HCT116 (cell line): ENCODE data around the gene RFPL4A. TPM values are rescaled to one million over a fixed set of nuclear protein-coding genes. Genes with fewer than 3 reads are reported as not detected.
A peak's percentile ranks its signal among the peaks of the same experiment; 100 is the strongest.
"Not testable (repeated sequence)": the region's sequence is repeated elsewhere in the genome, so short reads cannot be mapped to it uniquely, and the experiment has no call there.

Experiments used
- ATAC-seq: fragments of 200-7000 bp; cut with Tn5 transposase; 2 replicates; pipeline ENCODE4 v1.9.1; 2020; ENCODE audit warnings: mild to moderate bottlenecking, moderate library complexity
- BruUV-seq: library from RNA; stranded (reverse); fragments of 400-500 nt; replicated peaks from 2 replicates; lab custom pipeline; 2021; lab: Mats Ljungman, UMichigan
- CTCF ChIA-PET: fragments of 300-600 bp; sonication (Branson Sonifier 250); formaldehyde crosslinking; loops from one replicate; lab custom pipeline; 2021; ENCODE audit warnings: antibody characterized with exemption; lab: Charles Lee
- POLR2A ChIA-PET: fragments of 300-600, 350-600 bp; sonication (Branson Sonifier 250); formaldehyde crosslinking; loops from one replicate; lab custom pipeline; 2021; ENCODE audit warnings: antibody characterized with exemption; lab: Charles Lee
- RAD21 ChIA-PET, 2 experiments: fragments of 300-600 bp; sonication (Branson Sonifier 250); formaldehyde crosslinking; loops; one replicate each; lab custom pipeline; 2023; ENCODE audit warnings: low total read pairs in 2 of 2; ENCODE audit not compliant: uncharacterized antibody in 2 of 2, unreplicated experiment in 2 of 2, low non-redundant PET in 1 of 2; lab: Charles Lee
- DNase-seq: peaks from one replicate; pipeline ENCODE4 v3.0.0-alpha.2; 2010; ENCODE audit warnings: low read depth, low spot score
- H2AFZ ChIP-seq: fragments of 200-600 bp; shearing (Covaris generic), sonication (generic); 2 replicates; pipeline ENCODE4 v1.6.1; 2017; ENCODE audit warnings: low read depth, mixed run types, mixed read lengths, antibody characterized with exemption, low read length; ENCODE audit not compliant: poor library complexity, severe bottlenecking
- H3K27ac ChIP-seq: 2 replicates; pipeline ENCODE4 v1.5.1; 2012; ENCODE audit warnings: low read depth, low read length
- H3K27me3 ChIP-seq: fragments of 200-600 bp; sonication (generic); 2 replicates; pipeline ENCODE4 v1.6.1; 2016; ENCODE audit warnings: mixed run types, low read length, mixed read lengths; ENCODE audit not compliant: insufficient read depth
- H3K36me3 ChIP-seq, 2 experiments: fragments of 200-500 bp in 1 of 2; fragments of 200-600 bp in 1 of 2; sonication (Bioruptor generic) in 1 of 2; sonication (generic) in 1 of 2; 2 replicates each; pipeline versions ENCODE4 v1.5.1 to v1.6.1; 2014 to 2016; ENCODE audit warnings: low read length in 2 of 2, inconsistent platforms in 1 of 2, mixed read lengths in 1 of 2, mixed run types in 1 of 2; ENCODE audit not compliant: insufficient read depth in 2 of 2, control insufficient read depth in 1 of 2
- H3K4me1 ChIP-seq, 2 experiments: fragments of 200-600 bp in 1 of 2; sonication (generic) in 1 of 2; 2 replicates each; pipeline versions ENCODE4 v1.5.1 to v1.6.1; 2012 to 2017; ENCODE audit warnings: low read length in 2 of 2, inconsistent platforms in 1 of 2, mild to moderate bottlenecking in 1 of 2, mixed read lengths in 1 of 2, mixed run types in 1 of 2, moderate library complexity in 1 of 2; ENCODE audit not compliant: insufficient read depth in 2 of 2, control insufficient read depth in 1 of 2
- H3K4me2 ChIP-seq: fragments of 200-600 bp; sonication (generic); 2 replicates; pipeline ENCODE4 v1.6.1; 2017; ENCODE audit warnings: mixed run types, low read length, mixed read lengths
- H3K4me3 ChIP-seq, 2 experiments: fragments of 200-600 bp in 1 of 2; sonication (generic) in 1 of 2; replicated peaks in 1 of 2; 2 replicates each; pipeline ENCODE4 v1.5.1; 2011 to 2016; ENCODE audit warnings: low read length in 2 of 2, control low read depth in 1 of 2, low read depth in 1 of 2, mild to moderate bottlenecking in 1 of 2, mixed read lengths in 1 of 2, mixed run types in 1 of 2
- H3K79me2 ChIP-seq: fragments of 200-600 bp; sonication (generic); 2 replicates; pipeline ENCODE4 v1.6.1; 2017; ENCODE audit warnings: mild to moderate bottlenecking, mixed run types, low read length, moderate library complexity, mixed read lengths; ENCODE audit not compliant: insufficient read depth
- H3K9ac ChIP-seq: fragments of 200-600 bp; sonication (generic); 2 replicates; pipeline ENCODE4 v1.6.1; 2016; ENCODE audit warnings: low read length, mixed read lengths
- H3K9me2 ChIP-seq: fragments of 200-600 bp; sonication (generic), shearing (Covaris generic); 2 replicates; pipeline ENCODE4 v1.6.1; 2017; ENCODE audit warnings: mixed run types, mild to moderate bottlenecking, moderate library complexity; ENCODE audit not compliant: insufficient read depth
- H3K9me3 ChIP-seq, 2 experiments: fragments of 200-500 bp in 1 of 2; fragments of 200-600 bp in 1 of 2; sonication (Bioruptor generic) in 1 of 2; sonication (generic) in 1 of 2; 2 replicates each; pipeline ENCODE4 v1.6.1; 2014 to 2017; ENCODE audit warnings: low read length in 2 of 2, mixed read lengths in 2 of 2, inconsistent platforms in 1 of 2, low read depth in 1 of 2, mild to moderate bottlenecking in 1 of 2, mixed run types in 1 of 2, moderate library complexity in 1 of 2; ENCODE audit not compliant: control insufficient read depth in 1 of 2, insufficient read depth in 1 of 2
- H4K20me1 ChIP-seq: fragments of 200-600 bp; sonication (generic), shearing (Covaris generic); 2 replicates; pipeline ENCODE4 v1.6.1; 2017; ENCODE audit warnings: mixed run types, mild to moderate bottlenecking, moderate library complexity; ENCODE audit not compliant: insufficient read depth
- CTCF ChIP-seq, 3 experiments: fragments of 200-600 bp in 1 of 3; sonication (generic) in 1 of 3; IDR thresholded peaks in 2 of 3; conservative IDR thresholded peaks in 1 of 3; 2 replicates each; pipeline ENCODE4 v1.5.1; 2012 to 2017; ENCODE audit warnings: low read depth in 2 of 3, low read length in 2 of 3, antibody characterized with exemption in 1 of 3, borderline replicate concordance in 1 of 3, control low read depth in 1 of 3, mild to moderate bottlenecking in 1 of 3, mixed read lengths in 1 of 3, mixed run types in 1 of 3, moderate library complexity in 1 of 3; ENCODE audit not compliant: insufficient read depth in 1 of 3
- RAD21 ChIP-seq: IDR thresholded peaks from 2 replicates; pipeline ENCODE4 v1.6.1; 2012; ENCODE audit warnings: low read depth, mild to moderate bottlenecking
- SRF ChIP-seq: IDR thresholded peaks from 2 replicates; pipeline ENCODE4 v1.6.1; 2012; ENCODE audit warnings: low read depth
- intact Hi-C: fragments of 100-400 bp; cut with micrococcal nuclease; formaldehyde crosslinking; loops from 2 replicates; pipeline ENCODE4 v1.10.0; 2022
- total RNA-seq: library from RNA; stranded (reverse); gene quantifications from one replicate; pipeline ENCODE4 v1.2.1, GENCODE V29; 2021; ENCODE audit not compliant: unreplicated experiment

Gene RFPL4A
- total RNA-seq, 1 experiment from 2014 or later: not detected

- RAD21 ChIA-PET, H3K4me1 ChIP-seq, H3K36me3 ChIP-seq, DNase-seq, H3K9me2 ChIP-seq, H3K4me2 ChIP-seq, H3K27ac ChIP-seq, H3K9me3 ChIP-seq, POLR2A ChIA-PET, H3K79me2 ChIP-seq, H3K9ac ChIP-seq, ATAC-seq, H4K20me1 ChIP-seq, intact Hi-C loops, H2AFZ ChIP-seq, BruUV-seq, H3K4me3 ChIP-seq, CTCF ChIA-PET: not testable (repeated sequence)
- H3K27me3 ChIP-seq: peaks cover 52% of the 10 kb centered on the region
Observed at GRCh38 chr19:55768818-55769217, 9.9 kb downstream of the RFPL4A start, which contains the start of gene RFPL4AL1. TSS of gene RFPL4AL1 (plus strand) at chr19:55769118. CDS start at chr19:55771805, 2,687 bp downstream.

- RAD21 ChIA-PET, H3K79me2 ChIP-seq, ATAC-seq, CTCF ChIA-PET, H3K9ac ChIP-seq, BruUV-seq, H2AFZ ChIP-seq, H3K4me2 ChIP-seq, intact Hi-C loops, H3K36me3 ChIP-seq, H3K4me3 ChIP-seq, H4K20me1 ChIP-seq, H3K27ac ChIP-seq, DNase-seq, H3K9me3 ChIP-seq, POLR2A ChIA-PET, H3K9me2 ChIP-seq, H3K4me1 ChIP-seq: not testable (repeated sequence)
- H3K27me3 ChIP-seq: peaks cover 47% of the 10 kb centered on the region
Observed at GRCh38 chr19:55769632-55770031, 10.7 kb downstream of the RFPL4A start.

- POLR2A ChIA-PET: no interaction called here
- H3K27me3 ChIP-seq: peaks cover 13% of the 10 kb centered on the region; the same call in 1 of the 2 replicates
- no peak overlapping the region for H3K9ac ChIP-seq
- H3K4me3 ChIP-seq: no peak overlapping the region
- no peak overlapping the region for H3K4me2 ChIP-seq
- CTCF ChIA-PET: interaction anchor here (0.6 to 1.5 kb wide), 10 partner anchors 12 to 556 kb away, joined by 3 to 12 read pairs (median 3); no protein-coding TSS in a partner anchor
- H3K27ac ChIP-seq: no peak overlapping the region
- no peak overlapping the region for H2AFZ ChIP-seq
- ATAC-seq: peak; percentile 52; the same call in 1 of the 2 replicates
- no peaks in the 10 kb centered on the region for H3K36me3 ChIP-seq
- intact Hi-C loops: loop anchor here (5.0 kb wide), 1 partner anchor 170 kb away; the partner anchor contains the start of gene NLRP8
- peak; percentile 2 for DNase-seq
- RAD21 ChIA-PET: no interaction called here
- H3K79me2 ChIP-seq: no peaks in the 10 kb centered on the region
- BruUV-seq: no TSS peak
- no peak for TF ChIP-seq SRF
- peak; percentile 34 to 71 (median 63); a peak in 5 of 6 replicates for TF ChIP-seq CTCF (IDR thresholded peaks at IDR 0.05 in 2 of 3, conservative IDR thresholded peaks at IDR 0.05 in 1 of 3; ENCODE audit: borderline replicate concordance in 1 of 3, insufficient read depth in 1 of 3, low read depth in 2 of 3, low read length in 2 of 3)
- TF ChIP-seq RAD21: peak; percentile 55
- H3K9me2 ChIP-seq: no peaks in the 10 kb centered on the region
- H3K4me1 ChIP-seq: no peaks in the 10 kb centered on the region
- no peaks in the 10 kb centered on the region for H4K20me1 ChIP-seq
- H3K9me3 ChIP-seq: no peaks in the 10 kb centered on the region
Observed at GRCh38 chr19:55777528-55777927, 18.6 kb downstream of the RFPL4A start.
